Umbilical cord (tissue), 2 donors: ENCODE data around the gene ZNF605. TPM values are rescaled to one million over a fixed set of nuclear protein-coding genes. Genes with fewer than 3 reads are reported as not detected.
"Not testable (repeated sequence)": the region's sequence is repeated elsewhere in the genome, so short reads cannot be mapped to it uniquely, and the experiment has no call there.

Source experiments
- DNase-seq: peaks from one replicate; pipeline ENCODE4 v3.0.0-alpha.2; 2015; ENCODE audit warnings: low spot score
- total RNA-seq: library from RNA; depleted of rRNA; stranded (reverse); fragments of >200 nt; gene quantifications from one replicate; pipeline ENCODE4 v1.2.3, GENCODE V29; 2014; ENCODE audit warnings: low replicate concordance; ENCODE audit not compliant: insufficient read depth

The ZNF605 gene
- total RNA-seq, 1 donor from 2014 or later, result 32.5 TPM

DNA sequence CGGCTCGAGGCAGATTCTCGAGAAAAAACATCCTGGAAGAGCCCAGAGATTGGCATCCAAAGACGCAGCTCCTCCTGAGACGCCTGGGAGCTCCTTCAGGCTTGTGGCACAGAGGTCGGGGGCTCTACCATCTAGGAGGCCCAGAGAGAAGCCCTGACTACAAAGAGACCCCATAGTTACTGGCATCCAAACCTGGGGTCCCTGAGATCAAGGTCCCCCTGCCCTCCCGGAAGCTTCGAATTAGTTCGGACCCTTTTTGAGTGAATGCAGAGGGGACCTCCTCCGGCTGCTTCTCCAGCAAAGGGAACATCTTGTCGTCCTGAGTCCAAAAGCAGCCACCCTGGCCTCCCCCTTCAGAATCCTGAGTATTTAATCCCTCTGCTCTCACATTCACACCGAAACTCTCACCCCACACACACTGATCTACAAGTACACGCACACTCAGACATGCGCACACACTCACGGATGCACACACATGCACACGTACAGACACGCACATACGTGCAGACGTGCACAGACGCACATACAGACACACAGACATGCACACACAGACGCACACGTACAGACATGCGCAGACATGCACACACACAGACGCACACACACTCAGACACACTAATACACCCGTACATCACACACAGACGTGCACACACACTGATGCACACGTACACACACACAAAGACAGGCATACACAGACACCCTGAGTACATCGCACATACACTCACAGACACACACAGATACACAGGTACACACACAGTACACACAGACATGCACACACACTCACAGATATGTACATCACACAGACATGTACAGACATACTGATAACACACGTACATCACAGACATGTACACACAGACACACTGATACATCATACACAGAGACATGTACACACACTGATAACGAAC lies 5.9 kb downstream of the ZNF605 start:
- DNase-seq, result no peak

DNA sequence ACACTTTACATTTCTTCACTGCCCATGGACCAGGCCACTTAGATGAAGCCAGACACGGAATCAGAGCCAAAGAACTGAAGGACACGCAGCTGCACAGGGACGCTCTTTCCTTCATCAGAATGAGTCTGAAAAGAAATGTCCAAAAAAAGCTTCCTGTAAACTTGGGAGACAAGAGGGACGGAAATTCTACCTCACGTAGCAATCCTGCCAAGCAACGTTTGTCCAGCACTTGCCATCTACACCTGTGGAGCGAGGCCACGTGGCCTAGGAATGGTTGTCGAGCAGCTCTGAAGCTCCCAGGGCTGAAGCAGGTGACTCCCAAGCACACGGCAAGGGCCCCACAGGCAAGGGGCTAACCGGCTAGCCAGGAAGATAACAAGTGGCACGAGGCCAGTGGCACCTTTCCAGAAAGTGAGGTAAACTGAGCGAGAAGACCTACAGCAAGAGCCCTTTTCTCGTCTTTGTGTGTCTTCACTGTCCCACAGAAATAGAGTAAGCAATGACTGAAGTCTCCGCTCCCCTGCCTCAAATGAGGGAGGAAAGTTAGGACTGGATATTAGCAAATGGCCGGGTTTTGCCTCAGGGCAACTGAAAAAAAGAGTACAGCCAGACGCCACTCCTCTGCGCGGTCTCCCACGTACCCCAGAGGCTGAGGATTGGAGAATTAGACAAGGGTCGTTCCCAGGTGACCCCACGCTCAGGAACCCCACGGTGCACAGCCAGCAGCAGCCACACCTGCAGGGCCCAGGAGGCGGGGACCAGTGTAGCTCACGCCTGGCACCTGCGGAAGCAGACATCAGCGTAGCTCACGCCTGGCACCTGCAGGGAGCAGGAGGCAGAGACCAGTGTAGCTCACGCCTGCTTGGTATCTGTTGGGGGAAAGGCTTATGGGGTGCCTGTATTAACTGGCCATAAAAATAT lies 7.7 kb downstream of the ZNF605 start:
- no peak for DNase-seq

GRCh38 chr12:132946246-132946820 lies 9.8 kb downstream of the ZNF605 start:
- DNase-seq, result no peak

GRCh38 chr12:132945806-132946205 lies 10.3 kb downstream of the ZNF605 start:
- no peak for DNase-seq

DNA sequence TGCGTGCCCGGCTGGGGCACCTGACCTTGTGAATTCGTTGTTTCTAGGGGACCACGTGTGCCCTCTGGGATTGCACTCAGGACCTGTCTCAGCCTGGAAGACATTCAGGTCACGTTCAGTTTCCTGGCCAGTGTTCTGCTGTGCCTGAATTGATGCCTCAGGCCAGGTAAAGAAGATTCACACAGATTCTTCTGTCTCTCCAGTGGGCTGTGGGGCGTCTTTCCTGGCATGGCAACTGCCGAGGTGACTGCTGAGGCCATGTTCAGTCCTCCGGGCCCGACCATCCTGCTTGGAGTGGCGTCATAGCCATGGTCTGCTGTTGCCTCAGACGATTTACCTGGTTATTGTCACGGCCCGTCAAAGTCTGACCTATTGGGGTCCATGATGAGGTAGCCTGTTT lies 13.5 kb downstream of the ZNF605 start:
- DNase-seq, result no peak

DNA sequence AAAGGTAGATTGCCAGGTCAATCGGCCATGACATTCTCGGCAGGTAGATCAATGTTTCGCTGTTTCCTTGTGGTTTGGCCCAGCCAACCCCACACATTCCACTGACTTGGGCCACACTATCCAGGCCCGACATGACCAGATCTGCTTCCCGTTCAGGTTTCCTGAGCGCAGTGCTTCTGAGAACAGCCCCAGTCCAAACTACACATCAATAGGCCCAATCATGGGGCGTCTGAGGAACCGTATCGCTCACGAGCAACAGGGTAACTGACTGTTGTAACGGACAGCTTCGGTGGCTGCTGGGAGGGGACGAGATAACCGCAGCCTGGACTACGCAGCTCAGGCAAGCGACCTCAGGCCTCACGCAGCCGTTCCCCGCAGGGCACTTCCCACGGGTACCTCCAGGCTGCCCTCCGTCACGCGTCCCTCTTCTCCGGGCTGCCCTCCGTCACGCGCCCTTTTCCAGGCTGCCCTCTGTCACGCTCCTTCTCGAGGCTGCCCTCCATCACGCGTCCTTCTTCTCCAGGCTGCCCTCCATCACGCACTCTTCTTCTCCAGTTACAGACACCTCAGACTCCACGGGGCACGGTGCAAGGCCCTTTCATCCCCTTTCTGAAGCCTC lies 14.7 kb downstream of the ZNF605 start:
- DNase-seq, result no peak

- no peak for DNase-seq
Measured at GRCh38 chr12:132940071-132940719, 15.9 kb downstream of the ZNF605 start.

- DNase-seq, result not testable (repeated sequence)
Measured at GRCh38 chr12:132938807-132939206, 17.3 kb downstream of the ZNF605 start.

DNA sequence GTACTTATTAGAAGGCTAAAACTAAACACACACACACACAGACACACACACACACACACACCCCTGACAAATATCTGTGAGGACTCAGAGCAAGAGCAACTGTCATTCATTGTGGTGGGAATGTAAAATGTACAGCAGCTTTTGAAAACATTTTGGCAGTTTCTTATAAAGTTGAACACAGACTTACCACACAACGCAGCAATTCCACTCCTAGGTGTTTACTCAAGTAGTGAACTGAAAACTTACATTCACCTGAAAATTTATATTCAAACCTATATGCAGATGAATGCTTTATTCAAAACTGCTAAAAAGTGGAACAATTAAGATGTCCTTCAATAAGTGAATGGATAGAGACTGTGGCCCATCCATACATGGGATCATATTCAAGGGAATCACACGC lies 18.6 kb downstream of the ZNF605 start:
- no peak for DNase-seq

- not testable (repeated sequence) for DNase-seq
Measured at GRCh38 chr12:132936921-132937320, 19.2 kb downstream of the ZNF605 start.

GRCh38 chr12:132936163-132936562 lies 19.9 kb downstream of the ZNF605 start:
- DNase-seq, result no peak

- no peak for DNase-seq
Measured at GRCh38 chr12:132926415-132926833, 29.7 kb downstream of the ZNF605 start.

DNA sequence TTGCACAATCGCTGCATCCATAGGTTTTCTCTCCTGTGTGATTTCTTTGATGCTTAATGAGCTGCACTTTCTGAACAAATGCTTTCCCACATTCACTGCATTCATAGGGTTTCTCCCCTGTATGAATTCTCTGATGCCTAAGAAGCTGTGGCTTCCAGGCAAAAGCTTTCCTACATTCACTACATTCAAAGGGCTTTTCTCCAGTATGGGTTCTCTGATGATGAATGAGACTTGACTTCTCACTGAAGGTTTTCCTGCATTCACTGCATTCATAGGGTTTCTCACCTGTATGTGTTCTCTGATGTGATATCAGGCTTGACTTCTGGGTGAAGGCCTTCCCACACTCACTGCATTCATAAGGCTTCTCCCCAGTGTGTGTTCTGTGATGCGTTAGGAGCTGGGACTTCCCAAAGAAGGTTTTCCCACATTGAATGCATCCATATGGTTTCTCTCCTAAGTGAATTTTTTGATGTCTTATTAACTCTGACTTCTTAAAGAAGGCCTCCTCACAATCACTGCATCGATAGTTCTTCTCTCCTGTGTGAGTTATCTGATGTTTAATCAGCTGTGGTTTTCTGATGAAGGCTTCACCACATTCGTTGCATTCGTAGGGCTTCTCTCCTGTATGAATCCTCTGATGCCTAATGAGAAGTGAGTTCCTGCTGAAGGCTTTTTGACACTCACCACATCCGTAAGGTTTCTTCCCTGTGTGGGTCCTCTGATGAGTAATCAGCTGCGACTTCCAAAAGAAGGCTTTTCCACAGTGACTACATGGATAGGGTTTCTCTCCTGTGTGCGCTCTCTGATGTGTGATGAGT lies 30.3 kb downstream of the ZNF605 start:
- DNase-seq, result no peak

- DNase-seq, result no peak
Measured at GRCh38 chr12:132924356-132924755, 31.8 kb downstream of the ZNF605 start.

DNA sequence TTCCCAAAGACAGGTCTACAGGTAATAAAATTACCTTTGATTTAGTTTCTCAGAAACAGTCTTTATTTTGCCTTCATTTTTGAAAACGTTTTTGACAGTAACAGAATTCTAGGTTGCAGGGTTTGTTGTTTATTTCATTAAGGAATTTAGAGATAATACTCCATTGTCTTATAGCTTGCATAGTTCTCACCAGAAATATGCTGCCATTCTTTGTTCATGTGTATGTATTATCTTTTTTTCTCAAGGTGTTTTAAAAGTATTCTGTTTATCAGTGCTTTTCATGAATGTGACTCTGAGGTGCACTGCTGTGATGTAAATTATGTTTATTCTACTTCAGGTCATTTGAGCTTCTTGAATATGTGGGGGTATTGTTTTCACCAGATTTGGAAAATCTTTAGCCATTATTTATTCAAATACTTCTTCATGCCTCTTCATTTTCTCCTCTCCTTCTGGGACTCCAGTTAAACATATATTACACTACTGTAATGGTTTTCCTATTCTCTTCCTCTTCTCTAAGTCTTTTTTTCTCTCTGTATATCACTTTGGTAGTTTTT lies 32.7 kb downstream of the ZNF605 start:
- DNase-seq, result no peak

- no peak for DNase-seq
Measured at GRCh38 chr12:132922676-132923075, 33.4 kb downstream of the ZNF605 start.

DNA sequence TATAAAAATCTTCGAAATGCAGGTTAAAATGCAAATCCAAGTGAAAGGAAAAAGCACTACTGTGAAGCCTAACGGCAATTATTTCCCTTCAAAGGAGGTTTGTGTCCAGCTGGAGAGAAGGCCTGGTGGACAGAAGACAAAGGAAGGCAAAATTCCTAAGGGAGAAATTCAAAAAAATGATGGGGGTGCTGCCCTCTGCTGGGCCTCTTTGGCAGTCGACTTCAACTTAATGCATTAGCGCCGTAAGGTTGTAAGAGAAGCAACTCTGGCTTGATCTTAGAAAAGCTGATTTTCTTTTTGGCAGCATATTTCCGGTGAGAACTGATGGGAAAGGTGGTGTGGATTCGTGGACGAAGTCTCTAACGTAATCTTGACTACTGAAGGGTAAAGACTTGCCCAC lies 34.4 kb downstream of the ZNF605 start:
- DNase-seq, result no peak

DNA sequence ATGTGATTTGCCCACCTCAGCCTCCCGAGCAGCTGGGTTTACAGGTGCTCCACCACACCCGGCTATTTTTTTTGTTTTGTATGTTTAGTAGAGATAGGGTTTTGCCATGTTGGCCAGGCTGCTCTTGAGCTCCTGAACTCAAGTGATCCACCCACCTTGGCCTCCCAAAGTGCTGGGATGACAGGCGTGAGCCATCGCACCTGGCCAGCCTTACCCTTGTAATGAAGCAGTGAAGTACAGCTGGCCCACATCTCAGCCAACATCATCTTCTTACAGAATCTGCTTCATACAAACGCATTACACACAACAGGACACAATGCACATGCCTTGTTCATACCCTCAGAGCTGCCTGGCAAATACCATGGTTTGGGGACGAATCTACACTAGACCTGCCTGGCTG lies 37.4 kb downstream of the ZNF605 start:
- no peak for DNase-seq

- no peak for DNase-seq
Measured at GRCh38 chr12:132909030-132909368, 47.1 kb downstream of the ZNF605 start.
